ENCODE data around the gene MPPED2.

DNA sequence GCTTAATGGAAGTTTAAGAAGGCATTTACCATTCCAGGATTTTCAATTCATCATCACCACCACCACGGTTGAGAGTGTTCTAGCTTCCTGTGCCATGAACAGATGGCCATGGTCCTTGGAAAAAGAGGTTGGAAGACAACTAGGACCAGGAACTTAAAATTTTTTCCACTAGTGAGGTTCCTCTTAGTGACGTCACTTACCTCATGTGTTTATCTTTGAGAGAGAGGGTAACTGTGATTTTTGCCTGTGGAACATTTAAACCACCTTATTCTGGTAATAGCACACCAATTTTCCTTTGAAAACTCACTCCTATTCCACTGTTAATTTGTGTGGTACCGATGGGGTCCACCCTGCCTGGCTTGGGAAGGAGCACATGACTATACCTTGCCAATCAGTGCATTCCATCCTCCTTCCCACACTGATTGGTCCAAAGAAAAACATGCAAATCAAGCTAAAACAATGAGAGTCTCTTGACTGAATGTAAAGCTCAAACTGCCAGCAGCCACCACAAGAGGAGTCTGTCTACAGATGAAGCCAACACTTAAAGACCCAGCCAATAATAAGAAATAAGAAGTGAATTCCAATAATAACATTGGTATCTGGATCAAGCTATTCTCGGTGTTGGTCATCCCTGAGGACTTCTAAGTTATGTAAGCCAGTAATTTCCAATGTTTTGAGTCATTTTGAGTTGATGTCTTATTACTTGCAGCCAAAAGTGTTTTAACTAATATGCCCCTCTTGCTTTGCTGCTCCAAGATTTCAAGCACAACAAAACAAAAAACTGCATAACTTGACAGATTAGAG is 111.8 kb downstream of the MPPED2 start:
- TF ChIP-seq, protein P1, sequence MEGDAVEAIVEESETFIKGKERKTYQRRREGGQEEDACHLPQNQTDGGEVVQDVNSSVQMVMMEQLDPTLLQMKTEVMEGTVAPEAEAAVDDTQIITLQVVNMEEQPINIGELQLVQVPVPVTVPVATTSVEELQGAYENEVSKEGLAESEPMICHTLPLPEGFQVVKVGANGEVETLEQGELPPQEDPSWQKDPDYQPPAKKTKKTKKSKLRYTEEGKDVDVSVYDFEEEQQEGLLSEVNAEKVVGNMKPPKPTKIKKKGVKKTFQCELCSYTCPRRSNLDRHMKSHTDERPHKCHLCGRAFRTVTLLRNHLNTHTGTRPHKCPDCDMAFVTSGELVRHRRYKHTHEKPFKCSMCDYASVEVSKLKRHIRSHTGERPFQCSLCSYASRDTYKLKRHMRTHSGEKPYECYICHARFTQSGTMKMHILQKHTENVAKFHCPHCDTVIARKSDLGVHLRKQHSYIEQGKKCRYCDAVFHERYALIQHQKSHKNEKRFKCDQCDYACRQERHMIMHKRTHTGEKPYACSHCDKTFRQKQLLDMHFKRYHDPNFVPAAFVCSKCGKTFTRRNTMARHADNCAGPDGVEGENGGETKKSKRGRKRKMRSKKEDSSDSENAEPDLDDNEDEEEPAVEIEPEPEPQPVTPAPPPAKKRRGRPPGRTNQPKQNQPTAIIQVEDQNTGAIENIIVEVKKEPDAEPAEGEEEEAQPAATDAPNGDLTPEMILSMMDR (IDR thresholded peaks at IDR 0.05; ENCODE audit: low read depth, low read length), result no peak
- TF ChIP-seq EZH2phosphoT487 (IDR thresholded peaks at IDR 0.05; ENCODE audit: low read depth), result no peak

Data from OCI-LY3 (cell line).